SH-SY5Y (cell line): ENCODE measurements around the gene PIP5K1B.

Experiments
- GATA2 ChIP-seq: IDR thresholded peaks from 2 replicates; pipeline ENCODE4 v1.6.1; 2011; ENCODE audit warnings: mild to moderate bottlenecking, low read depth, low read length
- GATA3 ChIP-seq: IDR thresholded peaks from 2 replicates; pipeline ENCODE4 v1.6.1; 2011; ENCODE audit warnings: low read depth, mild to moderate bottlenecking, low read length, moderate library complexity

GRCh38 chr9:69018737-69019136, 313.7 kb downstream of the PIP5K1B start:
- TF ChIP-seq GATA2 = no peak
- TF ChIP-seq GATA3 = no peak
